HG03342 (cell line): ENCODE data around the gene MAX.

ENCODE experiments used
- ATAC-seq: cut with Tn5 transposase; IDR thresholded peaks from one replicate; pipeline ENCODE4 v1.9.1; 2021; ENCODE audit warnings: mild to moderate bottlenecking, moderate library complexity; ENCODE audit not compliant: unreplicated experiment

Gene MAX

GRCh38 chr14:65074449-65075150 is 27.7 kb downstream of the MAX start:
- peak; percentile 46 for ATAC-seq

GRCh38 chr14:65073605-65074201 is 28.6 kb downstream of the MAX start:
- no peak for ATAC-seq

DNA sequence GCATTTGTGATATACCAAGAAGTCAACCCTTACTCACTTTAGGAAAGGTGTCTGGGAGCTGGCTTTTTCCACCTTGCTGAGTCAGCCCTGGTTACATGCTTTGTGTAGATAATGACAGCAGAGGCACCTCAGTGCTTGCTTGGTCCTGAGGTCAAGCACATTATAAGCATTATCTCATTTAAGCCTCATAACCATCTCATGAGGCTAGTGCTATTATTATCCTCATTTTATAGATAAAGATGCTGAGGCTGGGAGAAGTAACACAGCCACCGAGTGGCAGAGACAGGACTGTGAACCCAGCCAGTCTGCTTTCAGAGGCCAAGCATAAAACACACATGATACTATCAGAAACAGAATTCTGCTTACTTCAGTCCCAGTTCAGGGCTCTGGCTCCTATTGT is 29.4 kb downstream of the MAX start:
- no peak for ATAC-seq

- no peak for ATAC-seq
Observed at GRCh38 chr14:65072256-65072655, 30.1 kb downstream of the MAX start.

DNA sequence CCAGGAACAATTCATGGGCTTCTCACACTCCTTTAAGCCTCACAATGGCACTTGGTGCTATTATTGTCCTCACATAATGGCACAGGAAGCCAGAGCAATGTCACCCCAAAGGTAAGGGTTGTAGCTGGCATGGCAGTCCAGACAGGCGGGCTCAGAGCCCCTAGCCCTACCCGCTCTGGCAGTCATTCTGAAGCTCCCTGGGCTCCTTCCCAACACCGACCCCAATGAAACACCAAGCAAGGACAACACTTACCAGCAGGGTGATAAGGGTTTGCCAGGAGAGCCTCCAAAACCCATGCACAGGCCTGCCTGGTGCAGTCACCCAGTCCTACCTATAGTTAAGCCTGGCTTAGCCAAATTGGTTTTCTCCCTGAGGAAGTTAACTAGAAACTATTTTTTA is 30.8 kb downstream of the MAX start:
- no peak for ATAC-seq

GRCh38 chr14:65070471-65070976 is 31.8 kb downstream of the MAX start:
- ATAC-seq: no peak

DNA sequence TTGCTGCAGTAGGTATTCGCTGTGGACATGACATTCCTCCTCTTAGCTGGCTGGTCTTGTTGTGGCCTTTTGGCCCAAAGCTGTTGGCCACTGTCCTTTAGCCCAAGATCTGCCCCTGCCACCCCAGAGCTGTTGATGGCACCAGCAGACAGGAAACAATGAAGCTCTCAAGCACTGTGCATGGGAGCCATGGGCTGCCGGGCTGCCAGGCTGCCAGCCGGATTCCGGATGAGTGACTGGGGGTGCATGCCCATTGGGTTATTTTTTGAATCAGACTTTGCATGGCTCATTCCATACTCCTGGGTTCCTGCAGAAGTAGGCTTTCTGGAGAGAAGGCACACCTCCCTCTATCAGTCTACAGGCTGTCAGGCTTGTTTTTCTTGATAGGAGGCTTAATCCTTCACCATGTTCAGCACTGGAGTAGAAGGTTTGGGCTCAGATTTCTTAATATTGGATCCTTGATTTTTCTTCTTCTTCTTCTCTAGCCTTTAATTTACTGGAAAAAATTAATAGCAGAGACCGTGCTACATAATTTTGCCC is 32.4 kb downstream of the MAX start:
- ATAC-seq: no peak

- no peak for ATAC-seq
Observed at GRCh38 chr14:65065719-65066118, 36.6 kb downstream of the MAX start.

GRCh38 chr14:65062096-65063075 is 39.9 kb downstream of the MAX start:
- ATAC-seq: no peak

DNA sequence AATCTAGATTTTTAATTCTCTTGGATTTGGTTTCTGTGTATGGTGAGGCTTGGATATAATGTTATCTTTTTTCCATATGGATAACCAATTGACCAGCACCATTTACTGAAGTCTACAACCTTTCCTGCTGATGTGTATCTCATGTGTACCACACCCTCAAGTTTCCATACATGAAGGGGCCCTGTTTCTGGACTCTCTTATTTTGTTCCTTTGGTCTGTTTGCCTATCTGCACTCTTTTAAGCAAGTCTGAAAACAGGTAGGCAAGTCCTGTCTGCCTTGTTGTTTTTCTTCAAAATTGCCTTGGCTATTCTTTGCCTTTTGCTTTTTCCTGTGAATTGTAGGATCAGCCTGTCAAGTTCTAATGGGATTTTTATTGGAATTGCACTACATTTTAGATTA is 44.6 kb downstream of the MAX start:
- no peak for ATAC-seq

- ATAC-seq: no peak
Observed at GRCh38 chr14:65054471-65055085, 47.7 kb downstream of the MAX start.

DNA sequence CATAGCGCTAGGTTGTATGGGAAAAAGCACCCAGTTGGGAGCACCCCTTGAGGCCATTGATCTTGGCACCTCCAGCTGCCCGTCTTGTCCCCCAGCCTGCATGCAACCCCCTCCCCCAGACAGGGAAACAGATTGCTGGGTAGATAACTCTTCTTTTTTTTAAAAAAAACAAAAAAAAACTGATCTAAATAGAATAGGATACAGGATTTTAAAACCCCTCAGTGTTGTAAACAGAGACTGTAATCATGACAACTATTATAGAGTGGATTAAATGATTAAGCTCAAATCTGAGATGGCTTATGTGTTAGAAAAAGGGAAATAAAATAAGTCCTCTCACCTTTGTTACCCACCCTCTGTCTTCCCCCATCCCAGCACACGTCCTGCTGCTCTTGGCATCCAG is 48.9 kb downstream of the MAX start:
- no peak for ATAC-seq

DNA sequence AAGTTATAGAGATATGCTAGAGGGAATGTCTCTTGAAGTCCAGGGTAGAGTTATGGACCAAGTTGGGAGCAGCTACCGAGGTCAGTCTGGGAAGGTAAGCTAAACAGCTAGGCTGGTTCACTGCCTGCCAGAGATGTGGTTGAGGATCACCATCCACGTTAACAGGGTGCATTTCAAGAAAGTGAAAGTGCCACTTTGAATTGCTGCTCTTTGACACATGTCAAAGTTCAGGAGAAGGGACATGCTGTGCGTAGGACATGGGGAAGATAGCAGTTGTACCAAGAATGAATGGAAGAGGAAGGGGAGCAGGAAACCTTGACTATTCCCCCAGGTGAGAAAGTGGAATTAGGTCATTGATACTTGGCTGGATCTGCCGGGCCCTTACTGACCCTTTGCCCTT is 49.5 kb downstream of the MAX start:
- ATAC-seq: no peak

DNA sequence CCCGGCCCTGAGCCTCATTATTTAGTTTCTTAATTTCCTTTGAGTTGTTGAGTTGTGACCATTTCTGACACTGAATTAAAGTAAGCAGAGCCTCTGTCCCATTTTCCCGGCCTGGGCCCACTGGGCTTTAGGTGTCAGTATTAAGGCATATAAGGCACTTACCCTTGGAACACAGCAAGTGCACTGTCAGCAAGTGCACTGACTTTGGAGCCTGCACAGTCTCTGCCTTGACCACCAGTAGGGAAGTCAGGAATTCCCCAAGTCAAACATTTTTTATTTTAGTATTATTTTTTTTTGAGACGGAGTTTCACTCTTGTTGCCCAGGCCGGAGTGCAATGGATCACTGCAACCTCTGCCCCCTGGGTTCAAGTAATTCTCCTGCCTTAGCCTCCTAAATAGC is 56.6 kb downstream of the MAX start:
- no peak for ATAC-seq

- ATAC-seq: no peak
Observed at GRCh38 chr14:65045006-65045405, 57.3 kb downstream of the MAX start.

DNA sequence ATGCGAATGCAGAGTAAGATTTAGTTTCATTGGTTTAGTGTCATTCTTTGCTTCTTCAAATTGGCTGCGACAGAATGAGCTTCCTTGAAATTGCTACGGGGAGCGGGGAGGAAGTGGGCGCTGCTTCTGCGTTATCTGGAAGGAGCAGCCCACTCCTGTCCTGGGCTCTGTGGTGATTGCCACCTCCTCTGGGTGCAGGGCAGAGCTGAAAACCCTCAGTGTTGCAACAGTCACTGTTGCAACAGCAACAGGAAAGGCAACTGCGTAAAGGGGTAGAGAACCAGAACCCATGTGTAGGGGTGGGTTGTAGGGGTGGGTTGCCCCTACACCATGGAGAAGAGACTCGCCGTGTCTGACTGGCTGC is 57.7 kb downstream of the MAX start:
- ATAC-seq: no peak

DNA sequence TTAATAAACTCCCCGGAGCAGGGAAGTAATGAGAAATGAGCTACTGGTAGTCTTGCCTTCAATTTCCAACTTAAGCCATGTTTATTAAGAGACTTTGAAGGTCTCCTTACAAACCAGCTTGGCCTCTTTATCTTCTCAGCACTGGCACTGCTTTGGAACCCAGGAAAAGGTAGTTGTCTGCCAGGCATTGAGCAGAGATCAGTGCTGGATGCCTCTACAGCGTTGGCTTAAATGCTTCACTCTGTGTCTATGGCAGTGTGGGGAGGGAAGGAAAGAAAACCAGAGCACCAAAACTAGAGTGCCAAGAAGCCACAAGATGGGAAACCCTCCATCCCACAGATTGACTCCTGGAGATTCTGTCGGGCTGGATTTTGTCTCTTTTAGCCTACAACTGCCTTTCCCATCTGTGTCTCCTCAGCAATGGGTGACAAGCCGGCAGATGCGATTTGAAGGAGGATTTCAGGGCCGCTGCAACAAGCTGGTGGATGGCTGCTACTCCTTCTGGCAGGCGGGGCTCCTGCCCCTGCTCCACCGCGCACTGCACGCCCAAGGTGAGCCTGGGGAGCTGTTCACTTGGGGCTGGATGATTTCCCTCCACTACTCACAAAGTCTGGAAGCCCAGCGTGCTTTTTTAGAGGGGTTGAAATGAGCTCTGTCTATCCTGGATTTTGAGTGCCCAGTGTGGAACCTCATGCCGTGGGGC is 58.3 kb downstream of the MAX start:
- ATAC-seq: no peak

DNA sequence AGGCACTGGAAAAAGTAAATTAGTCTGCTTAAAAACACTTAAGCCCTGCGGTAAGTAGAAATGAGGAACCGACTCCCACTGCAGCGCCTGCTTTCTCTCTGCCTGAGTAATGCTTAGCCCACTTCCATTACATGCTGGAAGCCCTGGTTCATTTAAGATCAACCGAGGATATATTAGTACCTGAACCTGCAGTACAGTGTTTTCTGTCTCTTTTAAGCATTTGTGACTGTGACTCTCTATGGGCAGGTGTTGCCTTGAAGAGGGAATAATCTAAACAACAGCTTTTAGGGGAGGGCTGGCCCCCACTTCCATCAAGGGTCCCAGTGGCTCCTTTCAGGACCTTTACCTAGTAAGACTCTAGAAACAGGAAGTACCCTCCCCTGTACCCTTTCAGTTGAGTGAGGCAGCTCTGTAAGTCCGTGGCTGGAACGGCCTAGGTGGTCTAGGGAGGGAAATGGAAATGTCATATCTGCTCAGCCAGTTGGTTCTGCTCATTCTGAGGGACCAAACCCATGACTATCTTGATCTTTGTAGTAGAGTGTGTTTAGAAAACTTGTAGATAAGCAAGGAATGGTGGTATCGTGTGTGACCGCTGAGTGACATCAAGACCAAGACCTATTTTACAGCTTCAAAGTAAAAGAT is 59.5 kb downstream of the MAX start:
- ATAC-seq: peak; percentile 74

DNA sequence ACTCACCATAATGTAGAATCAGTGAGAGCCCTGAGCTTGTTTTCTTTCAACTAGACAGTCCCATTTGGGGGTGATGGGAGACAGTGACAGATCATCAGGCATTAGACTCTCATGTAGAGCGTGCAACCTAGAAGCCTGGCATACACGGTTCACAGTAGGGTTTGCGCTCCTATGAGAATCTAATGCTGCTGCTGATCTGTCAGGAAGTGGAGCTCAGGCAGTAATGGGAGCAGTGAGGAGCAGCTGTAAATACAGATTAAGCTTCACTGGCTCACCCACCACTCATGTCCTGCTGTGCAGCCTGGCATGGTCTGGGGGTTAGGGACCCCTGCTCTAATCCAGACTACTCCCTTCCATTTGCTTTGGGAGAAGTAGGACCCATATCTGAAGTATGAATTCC is 60.0 kb downstream of the MAX start:
- no peak for ATAC-seq

- ATAC-seq: no peak
Observed at GRCh38 chr14:65041434-65041915, 60.8 kb downstream of the MAX start.
